IPS DF 4.7 (cell line): ENCODE measurements around the gene LRP2.

ENCODE experiments used
- DNase-seq: peaks from one replicate; pipeline ENCODE4 v3.0.0-alpha.2; 2013; ENCODE audit warnings: low spot score; ENCODE audit errors: extremely low read depth

Gene LRP2

GRCh38 chr2:169091761-169092519 lies 270.4 kb downstream of the LRP2 start:
- DNase-seq = no peak

GRCh38 chr2:169091256-169091655 lies 271.1 kb downstream of the LRP2 start:
- DNase-seq = no peak

- DNase-seq = no peak
These were observed 272.1 kb downstream of the LRP2 start for GRCh38 chr2:169090133-169090820.

GRCh38 chr2:169089182-169089581 lies 273.2 kb downstream of the LRP2 start:
- DNase-seq = no peak

GRCh38 chr2:169087757-169088379 lies 274.5 kb downstream of the LRP2 start:
- no peak for DNase-seq

GRCh38 chr2:169086893-169087467 lies 275.4 kb downstream of the LRP2 start:
- no peak for DNase-seq

GRCh38 chr2:169082995-169083394 lies 279.3 kb downstream of the LRP2 start:
- no peak for DNase-seq

GRCh38 chr2:169081551-169081950 lies 280.8 kb downstream of the LRP2 start:
- DNase-seq = no peak

- no peak for DNase-seq
These were observed 281.9 kb downstream of the LRP2 start for GRCh38 chr2:169080250-169081069.

GRCh38 chr2:169077674-169078240 lies 284.6 kb downstream of the LRP2 start:
- no peak for DNase-seq
